Gastroesophageal sphincter (tissue), 3 donors: ENCODE data around the gene ADRA2C.

Experiments
- CTCF ChIP-seq, 4 experiments: fragments of 200-600 bp in 2 of 4; fragments of 450-650 bp in 2 of 4; sonication (generic) in 1 of 4; IDR thresholded peaks; one replicate each; pipeline ENCODE4 v1.5.1; 2017 to 2019; ENCODE audit warnings: antibody characterized with exemption in 4 of 4, mild to moderate bottlenecking in 2 of 4, moderate library complexity in 2 of 4
- POLR2A ChIP-seq, 2 donors: fragments of 450-650 bp; IDR thresholded peaks; one replicate each; pipeline ENCODE4 v1.6.1; 2017; ENCODE audit warnings: antibody characterized with exemption in 2 of 2, mild to moderate bottlenecking in 2 of 2, moderate library complexity in 1 of 2

GRCh38 chr4:3816983-3817960, 51.1 kb downstream of the ADRA2C start:
- TF ChIP-seq CTCF (IDR thresholded peaks at IDR 0.05): no peak
- no peak for TF ChIP-seq POLR2A (IDR thresholded peaks at IDR 0.05)
